ENCODE data around the gene MEI1.
"Not testable (repeated sequence)": the region's sequence is repeated elsewhere in the genome, so short reads cannot be mapped to it uniquely, and the experiment has no call there.

MEI1 gene

DNA sequence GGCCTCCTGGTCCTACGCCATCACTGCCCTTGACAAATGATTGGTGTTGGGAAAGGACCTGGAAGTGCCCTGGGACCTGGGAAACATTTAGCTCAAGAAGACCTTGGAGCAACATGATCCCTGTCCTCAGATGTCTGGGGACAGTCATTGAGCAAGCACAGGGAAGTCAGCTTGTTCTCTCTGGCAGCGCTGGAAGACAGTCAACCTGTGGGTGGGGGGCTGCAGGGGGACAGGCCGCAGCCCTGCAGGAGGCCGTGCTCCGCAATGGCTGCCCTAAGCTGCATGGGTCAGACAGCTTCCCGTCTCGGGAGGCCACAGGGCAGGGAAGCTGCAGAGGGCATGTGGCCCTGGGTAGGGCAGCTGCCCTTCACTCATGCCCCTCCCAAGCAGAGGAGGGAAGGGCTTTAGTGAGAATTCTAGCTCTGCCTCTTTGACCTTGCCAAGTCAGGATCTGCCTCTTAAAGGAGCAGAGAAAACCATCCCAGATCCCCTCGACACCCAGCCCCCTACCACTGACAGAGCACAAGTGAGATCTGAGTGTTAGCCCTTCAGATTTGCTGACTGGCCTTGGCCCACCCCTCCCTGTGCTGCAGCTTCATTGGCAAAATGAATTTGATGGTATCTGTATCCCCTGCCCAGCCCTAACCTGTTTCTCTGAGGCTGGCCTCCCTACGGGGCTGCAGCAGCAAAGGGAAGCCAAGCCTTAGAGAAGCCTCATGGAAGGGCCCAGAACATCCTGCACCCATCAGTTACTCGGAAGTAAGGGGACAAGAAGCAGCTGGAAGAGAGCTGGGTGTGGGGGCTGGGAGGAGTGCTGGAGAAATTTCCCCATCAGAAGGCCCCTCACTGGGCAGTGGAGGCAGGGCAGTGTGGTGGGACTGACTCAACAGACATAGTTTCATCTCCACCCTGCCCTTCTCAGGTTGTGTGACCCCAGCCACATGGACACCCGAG is 127.4 kb downstream of the MEI1 start:
- DNase-seq = no peak

DNA sequence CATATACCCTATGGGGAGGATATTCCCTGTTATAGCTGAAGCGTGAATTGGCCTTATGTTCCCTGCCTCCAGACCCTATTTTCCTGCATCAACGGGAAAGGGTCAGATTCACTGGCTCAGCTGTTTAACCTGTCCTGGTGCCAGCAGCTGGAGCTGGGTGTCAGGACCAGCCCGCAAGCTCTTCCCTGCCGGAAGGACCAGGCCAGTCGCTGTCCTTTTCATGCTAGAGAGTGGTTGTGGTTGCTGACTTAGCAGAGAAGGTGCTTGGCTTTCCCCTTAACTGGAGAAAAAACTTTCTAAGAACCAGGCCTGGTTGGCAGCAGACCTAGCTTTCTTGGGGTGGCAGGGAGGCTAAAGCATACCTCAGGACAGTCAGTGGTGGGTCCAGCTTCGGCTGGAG is 128.4 kb downstream of the MEI1 start:
- no peak for DNase-seq

DNA sequence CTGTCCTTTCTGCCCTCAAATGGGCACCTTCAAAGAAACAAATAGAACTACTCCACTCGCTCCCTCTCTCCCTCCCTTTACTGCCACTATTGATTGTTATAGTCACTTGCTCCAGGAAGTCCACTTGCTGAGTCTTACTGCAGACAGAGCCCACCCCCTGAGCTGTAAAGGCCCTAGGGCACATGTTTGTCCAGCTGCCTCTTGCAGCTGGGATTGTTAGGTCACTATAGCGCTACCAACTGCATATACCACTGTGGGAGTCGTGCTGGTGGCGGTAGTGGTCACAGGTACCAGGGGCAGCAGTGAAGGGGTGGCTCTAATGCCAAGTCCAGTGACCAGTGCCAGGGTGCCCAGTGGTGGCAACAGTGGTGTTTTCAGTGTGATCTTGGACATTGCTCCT is 129.2 kb downstream of the MEI1 start:
- DNase-seq = no peak

DNA sequence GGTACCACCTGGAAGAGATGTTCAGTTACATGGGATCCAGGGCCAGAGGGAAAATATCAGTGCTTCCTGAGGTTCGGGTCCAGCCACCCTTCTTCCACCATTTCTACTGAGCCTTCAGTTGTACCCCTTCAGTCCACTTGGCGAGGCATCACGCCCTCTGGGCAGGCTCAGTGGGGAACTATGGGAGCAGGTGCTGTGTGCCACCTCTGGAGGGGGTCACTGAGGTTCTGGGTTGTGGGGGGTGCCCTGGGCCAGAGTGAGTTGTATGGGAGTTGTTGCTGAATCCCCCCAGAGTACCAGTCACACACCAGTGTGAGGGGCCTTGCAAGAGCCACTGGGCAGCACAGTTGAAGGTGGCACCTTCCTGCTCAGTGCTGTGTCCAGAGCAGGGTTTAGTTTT is 130.9 kb downstream of the MEI1 start:
- DNase-seq = no peak

DNA sequence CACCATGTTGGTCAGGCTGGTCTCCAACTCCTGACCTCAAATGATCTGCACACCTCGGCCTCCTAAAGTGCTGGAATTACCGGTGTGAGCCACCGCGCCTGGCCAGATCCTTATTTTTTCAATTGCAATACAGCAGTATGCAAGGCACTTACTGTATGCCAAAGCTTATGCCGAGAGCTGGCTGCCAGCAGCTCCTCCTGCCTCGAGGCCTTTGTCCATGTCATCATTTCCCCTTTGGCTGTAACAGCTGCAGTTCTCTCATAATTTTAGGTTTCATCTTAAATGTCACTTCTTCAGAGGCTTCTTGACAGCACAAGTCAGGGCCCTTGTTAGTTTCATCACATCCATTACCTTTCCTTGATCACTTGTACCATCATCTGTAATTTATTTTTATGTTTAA is 132.1 kb downstream of the MEI1 start:
- no peak for DNase-seq

DNA sequence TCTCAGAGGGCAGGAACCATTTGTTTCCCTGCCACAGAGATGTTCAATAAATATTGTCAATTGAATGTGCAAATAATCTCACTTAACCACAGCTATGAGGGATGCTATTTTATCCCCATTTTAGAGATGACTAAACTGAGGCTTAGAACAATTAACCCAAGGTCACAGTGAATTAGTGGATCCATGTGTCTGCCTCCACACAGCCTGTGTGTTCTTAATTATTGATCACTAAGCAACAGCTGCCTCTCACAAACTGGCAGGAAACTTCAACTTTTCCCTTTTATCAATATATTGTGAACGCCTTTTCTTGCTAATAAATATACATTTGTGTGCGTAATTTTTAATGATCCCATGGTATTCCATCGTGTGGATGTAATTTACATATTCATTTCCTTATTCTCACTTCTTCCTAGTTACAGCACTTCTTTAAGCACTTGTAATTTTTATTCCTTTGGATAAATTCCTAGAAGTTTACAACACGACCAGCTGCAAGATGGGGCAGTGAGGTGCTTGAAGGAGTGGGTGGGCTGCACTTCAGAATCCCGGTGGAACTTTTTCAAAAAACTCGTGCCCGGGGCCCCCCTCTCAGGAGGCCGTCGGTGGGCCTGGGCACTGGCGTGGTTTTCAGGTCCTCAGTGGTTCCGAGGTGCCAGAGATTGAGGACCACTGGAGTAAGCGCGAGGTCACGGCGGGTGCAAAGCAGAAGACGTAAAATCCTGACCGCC is 132.7 kb downstream of the MEI1 start:
- no peak for DNase-seq

DNA sequence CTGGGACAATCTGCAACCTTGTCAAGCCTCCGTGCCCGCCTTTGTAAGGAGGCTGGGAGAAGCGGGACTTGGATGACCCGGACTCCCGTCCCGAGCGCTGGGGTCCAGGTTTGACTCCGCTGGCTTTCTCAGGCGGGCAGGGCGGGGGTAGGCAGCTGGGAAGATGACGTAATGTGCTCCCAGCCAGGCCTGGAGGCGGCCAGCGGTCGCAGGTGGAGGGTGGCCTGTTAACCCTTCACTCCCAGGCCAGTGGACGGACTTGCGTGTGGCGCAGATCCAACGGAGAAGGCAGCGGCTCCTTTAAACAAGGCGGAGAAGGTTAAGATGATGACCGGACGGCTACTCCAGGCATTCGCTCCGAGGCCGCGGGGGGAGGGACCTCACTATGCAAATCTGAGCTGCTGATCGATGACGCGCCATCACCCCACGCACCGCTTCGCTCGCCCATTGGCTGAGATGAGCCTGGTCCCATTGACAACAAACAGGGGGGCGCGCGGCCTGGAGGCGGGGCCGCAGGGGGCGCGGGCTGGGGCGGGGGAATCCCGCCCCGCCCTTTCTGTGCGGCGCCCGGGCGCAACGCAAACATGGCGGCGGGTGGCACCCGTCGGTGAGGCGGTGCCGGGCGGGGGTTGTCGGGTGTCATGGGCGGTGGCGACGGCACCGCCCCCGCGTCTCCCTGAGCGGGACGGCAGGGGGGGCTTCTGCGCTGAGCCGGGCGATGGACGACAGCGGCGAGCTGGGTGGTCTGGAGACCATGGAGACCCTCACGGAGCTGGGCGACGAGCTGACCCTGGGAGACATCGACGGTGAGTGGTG is 133.5 kb downstream of the MEI1 start, which contains the start of gene SREBF2:
Gene SREBF2 (plus strand): TSS at position 553 of the 816 bp plus-strand sequence. CDS start 166 bp downstream, at position 719.
- peak; percentile 98 for DNase-seq

DNA sequence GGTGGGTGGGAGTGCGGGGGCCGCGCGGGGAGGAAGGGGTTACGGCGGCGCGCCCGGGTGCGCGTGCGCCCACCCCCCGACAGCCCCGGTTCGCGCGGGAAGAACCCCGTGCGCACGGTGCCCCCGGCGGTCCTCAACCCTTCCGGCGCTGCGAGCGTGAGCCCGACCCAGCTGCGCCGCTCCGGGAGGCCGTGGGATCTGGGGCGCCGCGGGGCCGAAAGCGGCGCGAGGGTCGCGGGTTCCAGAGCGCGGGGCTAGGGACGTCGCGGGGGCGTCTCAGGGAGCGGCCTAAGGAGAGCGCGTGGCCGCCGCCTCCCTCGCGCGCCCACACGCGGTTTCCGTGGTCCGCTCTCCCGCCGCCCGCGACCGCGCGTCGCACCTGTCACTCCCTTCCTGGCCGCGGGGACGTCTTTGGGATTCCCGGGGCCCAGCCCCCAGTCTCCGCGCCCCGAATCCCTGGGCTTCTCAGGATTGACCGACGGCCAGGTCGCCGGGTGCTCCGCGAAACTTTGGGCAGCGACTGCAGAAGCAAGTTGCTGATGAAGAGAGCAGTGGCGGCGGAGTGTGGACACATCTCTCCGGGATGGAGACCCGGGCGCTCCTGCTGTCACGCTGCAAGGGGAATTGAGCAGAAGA is 134.2 kb downstream of the MEI1 start:
- peak; percentile 16 for DNase-seq

DNA sequence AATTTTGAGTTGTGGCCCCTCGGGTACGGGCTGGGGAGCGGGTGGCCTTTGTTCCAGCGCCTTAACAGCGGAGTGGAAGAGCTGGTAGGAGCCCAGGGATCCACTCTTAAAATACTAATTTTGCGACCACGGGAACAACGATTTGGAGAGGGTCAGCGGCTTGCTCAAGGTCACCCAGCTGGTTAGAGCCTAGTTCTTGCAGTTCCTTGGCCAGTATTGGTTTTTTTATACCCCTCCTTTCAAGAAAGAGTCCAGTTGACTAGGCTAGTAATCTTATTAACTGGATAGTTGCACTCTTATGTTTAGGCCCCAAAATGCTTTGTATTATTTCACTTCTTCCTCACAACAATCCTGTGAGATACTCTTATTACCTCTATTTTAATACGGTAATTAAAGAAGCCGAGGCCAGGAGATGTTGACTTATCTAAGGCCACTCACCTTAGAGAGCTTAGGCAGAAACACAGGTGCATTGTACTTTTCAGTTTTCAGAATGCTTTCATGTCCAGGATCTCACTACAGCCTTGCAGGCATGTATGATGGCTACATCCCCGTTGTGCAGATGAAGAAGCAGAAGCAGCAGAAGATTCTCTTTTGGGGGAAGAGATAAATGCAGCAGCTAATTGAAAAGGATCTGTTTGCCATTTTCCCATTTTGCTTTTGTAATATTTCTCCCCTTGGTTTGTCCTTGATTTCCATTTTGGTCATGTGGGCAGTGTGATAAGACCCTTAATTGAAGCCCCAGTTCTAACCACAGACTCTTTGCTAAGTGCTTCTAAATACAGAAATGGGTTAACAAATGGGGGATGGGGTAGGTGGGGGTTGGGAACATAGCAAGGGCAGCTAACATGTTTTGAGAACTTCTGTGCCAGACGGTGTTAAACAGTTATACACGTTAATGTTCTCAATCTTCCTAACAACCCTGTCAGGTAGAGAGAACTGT is 135.0 kb downstream of the MEI1 start:
- no peak for DNase-seq

DNA sequence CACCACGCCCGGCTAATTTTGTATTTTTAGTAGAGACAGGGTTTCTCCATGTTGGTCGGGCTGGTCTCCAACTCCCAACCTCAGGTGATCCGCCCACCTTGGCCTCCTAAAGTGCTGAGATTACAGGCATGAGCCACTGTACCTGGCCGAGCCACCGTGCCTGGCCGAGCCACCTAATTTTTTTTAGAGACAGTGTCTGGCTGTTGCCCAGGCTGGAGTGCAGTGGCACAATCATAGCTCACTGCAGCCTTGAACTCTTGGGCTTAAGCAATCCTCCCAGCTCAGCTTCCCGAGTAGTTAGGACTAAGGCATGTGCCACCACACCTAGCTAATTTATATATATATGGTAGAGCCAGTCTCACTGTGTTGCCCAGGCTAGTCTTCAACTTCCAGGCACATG is 136.2 kb downstream of the MEI1 start:
- DNase-seq = not testable (repeated sequence)

DNA sequence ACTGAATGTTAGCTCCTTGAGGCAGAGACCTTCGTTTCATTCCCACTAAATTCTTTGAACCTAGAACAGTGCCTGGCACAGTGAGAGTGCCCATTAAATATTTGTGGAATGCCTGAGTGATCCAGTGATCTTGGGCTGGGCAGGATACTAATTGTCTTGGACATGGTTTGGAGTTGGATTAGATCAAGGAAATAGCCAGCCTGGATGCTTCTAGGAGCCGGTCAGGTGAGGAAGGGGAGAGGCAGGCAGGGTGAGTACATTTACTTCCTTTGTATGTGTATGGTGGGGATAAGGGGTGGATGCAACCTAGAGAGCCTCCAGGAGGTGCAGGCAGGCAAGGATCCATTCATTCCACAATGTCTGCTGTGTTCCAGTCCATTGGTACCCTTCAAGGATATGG is 137.2 kb downstream of the MEI1 start:
- no peak for DNase-seq

DNA sequence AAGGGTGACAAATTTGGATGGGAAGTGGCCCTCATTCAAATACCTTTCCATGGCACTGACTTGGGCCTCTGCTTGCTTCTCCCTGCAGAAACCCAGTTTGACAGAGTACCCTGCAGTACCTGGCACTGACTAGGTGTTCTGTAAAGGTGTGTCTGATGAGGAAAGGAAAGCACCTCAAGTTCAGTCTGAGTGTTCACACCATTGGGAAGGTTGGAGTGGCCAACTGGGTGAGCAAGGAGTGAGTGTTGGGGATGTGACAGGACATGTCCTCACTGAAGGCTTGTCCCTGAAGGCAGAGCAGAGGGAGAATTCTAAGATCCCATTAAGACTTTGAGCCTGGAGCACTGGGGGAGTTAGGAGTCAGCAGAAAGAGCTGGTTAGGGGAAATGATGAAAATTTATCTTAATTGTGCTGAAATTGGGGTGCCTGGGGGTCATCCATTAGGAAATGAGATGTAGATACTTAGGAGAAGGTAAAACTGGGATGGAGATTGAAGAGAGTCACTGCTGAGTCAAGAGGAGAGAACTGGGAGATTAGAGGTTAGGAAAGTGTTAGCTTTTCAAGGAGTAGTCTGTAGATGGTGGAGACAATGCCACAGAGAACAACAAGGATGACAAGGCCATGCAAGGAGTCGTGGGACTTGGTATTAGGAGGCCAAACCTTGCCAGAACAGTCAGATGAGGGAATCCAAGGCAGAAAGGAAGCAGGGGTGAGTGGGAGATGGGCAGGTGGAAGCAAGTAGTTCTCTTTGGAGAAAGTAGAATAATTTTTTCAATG is 139.7 kb downstream of the MEI1 start:
- DNase-seq = no peak

DNA sequence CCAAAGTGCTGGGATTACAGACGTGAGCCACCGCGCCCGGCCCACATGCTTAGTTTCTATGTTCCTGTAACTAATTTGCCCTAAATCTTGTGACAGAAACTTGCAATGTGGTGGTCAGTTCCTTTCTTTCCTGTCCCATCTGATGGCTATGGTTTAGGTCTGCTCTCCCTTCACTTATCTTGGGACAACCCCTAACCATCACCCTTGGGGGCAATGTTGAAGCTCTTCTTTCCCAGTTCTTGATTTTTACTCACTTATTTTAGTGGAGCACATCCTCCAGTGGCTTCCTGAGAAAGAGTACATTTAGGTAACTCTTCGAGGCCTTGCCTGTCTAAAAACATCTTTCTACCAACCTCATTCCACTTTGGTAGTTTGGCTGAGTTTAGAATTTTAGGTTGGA is 140.9 kb downstream of the MEI1 start:
- DNase-seq = no peak

DNA sequence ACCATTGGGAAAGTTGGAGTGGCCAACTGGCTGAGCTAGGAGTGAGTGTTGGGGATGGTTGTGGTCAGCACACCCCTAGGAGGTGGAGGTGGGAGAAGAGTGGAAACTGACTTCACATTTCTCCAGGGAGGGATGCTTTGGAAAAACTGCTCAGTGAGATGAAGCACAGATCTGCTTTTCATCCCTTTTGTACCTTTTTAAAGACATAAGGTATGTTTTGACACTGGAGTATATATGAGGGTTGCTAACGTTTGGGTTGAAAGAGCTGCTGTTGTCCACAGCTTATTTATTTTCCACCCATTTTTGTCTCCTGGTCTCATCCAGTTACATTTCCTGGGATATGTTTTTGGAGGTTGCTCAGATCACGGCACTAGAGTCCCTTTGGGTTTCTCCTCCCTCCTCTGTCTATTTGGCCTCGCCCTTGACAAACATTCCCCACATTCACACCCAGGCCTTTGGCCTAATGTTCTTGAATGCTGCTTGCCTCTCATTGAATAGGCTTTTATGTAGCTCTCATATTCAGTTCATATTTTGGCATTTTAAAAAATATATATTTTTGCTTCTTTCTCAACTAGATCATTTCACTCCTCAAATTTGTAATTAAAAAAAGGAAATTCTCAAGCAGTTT is 141.9 kb downstream of the MEI1 start:
- no peak for DNase-seq

DNA sequence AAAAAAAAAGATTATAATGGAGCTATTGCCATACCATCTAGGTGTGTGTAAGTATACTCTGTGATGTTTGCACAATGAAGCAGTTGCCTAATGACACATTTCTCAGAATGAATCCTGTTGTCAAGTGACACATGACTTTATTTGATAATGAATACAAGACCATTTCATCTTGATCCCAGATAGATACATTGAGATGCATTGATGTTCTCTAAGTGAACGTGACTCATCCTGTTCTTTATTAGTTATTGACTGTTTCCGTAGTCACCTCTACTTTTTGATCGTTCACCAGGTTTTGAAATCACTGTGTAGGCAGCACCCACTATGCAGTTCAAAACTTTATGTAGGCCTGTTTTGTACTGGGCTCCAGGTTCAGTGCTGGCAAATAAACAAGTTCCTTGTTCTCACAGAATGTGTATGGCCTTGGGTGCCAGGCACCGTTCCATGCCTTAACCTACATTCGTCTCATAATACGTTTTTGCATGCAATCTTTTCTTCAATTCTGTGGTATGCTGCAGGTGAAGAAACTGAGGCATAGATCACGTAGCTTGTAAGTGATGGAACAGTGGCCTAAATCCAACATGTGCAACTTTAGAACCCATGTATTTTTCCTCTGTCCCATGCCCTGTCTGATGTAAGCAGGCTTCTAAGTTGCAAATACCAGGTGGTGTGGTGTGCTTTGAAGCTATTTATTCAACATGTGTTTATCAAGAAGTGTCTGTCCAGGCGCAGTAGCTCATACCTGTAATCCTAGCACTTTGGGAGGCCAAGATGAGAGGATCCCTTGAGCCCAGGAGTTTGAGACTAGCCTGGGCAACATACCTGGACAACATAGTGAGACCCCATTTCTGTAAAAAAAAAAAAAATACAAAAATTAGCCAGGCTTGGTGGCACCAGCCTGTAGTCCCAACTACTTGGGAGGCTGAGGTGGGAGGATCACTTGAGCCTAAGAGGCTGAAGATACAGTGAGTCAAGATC is 144.0 kb downstream of the MEI1 start:
- no peak for DNase-seq

DNA sequence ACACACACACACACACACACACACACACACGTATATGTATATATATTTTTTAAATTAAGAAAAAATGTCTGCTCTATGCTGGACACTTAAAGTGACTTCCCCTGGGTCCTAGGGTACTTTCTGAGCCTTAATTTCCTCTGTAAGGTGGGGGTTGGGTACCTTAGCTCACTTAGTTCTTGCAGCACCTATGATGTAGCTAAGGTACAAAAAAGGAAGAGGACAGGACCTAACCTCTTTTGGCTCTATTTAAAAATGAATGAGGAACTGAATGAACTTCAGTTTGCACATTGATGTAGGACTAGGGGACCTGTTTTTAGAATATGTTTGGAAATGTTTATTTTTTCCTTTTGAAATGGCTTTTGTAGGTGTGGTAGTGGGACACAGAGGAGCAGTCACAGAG is 144.7 kb downstream of the MEI1 start:
- DNase-seq = no peak

DNA sequence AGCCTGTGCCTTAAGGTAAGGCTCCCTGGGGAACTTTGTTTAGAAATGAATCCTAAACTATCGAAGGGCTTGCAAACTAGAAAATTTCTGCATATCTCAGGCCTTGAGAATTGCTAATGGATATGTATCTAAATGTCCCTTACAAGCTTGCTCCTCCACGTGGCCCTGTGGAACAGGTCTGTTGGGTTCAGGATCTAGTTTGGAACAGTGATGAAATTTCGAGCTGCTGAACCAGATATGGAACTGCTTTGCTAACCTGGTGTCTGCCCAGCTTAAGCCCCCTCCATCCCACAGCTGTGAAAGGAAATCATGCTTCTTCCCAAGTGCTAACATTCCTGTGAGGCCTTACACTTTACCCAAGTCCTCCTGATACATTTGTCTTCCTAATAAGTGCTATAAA is 145.2 kb downstream of the MEI1 start:
- no peak for DNase-seq

DNA sequence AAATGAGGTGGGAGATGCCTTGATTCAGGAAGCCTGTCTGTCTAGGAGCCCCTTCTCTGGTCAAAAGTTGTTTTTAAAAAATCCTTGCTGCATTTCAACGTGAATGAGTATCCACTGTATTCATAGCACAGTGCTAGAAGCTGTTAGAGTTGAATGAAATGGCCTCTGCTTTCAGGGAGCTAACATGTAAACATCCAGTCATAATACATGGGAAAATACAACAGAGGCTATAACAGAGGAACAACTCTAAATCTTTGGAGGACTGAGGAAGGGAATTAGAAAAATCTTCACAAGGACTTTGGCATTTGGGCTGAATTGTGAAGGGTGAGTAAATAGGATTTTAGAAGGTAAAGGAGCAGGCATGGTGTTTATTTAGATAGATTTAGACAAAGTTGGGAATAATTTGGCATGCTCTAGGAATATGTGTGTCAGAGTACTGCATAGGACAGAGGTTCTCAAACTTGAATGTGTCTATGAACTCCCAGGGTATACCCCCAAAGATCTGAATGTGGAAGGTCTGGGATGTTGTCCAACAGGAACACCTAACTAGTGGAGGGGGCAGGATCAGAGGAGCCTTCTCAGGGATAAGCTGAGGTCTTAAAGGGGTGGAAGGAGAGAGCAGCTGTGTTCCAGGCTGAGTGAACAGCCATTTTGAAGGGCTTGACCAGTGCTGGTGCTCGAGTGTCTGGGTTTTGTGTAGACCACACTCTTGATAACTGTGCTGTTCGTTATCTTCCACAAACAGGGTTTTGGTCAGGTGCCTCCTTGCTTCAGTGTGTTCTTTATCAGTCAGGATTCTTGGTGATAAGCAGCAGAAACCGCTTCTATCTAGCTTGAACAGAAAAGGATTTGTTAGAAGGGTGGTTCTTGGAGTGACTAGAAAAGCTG is 146.3 kb downstream of the MEI1 start:
- no peak for DNase-seq
